Fibroblast of mammary gland (primary cell): ENCODE results near the gene PLPP7.

Source experiments
- DNase-seq: peaks from one replicate; pipeline ENCODE4 v3.0.0-alpha.2; 2010; ENCODE audit warnings: low read depth
- H3K4me3 ChIP-seq: 2 replicates; pipeline ENCODE4 v1.5.1; 2011; ENCODE audit warnings: low read depth, mild to moderate bottlenecking, low read length, moderate library complexity; ENCODE audit not compliant: control insufficient read depth
- TF ChIP-seq, protein P1 (sequence below): conservative IDR thresholded peaks from 2 replicates; pipeline ENCODE4 v1.5.1; 2011; ENCODE audit warnings: low read depth, low read length, inconsistent platforms; ENCODE audit not compliant: control insufficient read depth, insufficient read depth

Gene PLPP7

DNA sequence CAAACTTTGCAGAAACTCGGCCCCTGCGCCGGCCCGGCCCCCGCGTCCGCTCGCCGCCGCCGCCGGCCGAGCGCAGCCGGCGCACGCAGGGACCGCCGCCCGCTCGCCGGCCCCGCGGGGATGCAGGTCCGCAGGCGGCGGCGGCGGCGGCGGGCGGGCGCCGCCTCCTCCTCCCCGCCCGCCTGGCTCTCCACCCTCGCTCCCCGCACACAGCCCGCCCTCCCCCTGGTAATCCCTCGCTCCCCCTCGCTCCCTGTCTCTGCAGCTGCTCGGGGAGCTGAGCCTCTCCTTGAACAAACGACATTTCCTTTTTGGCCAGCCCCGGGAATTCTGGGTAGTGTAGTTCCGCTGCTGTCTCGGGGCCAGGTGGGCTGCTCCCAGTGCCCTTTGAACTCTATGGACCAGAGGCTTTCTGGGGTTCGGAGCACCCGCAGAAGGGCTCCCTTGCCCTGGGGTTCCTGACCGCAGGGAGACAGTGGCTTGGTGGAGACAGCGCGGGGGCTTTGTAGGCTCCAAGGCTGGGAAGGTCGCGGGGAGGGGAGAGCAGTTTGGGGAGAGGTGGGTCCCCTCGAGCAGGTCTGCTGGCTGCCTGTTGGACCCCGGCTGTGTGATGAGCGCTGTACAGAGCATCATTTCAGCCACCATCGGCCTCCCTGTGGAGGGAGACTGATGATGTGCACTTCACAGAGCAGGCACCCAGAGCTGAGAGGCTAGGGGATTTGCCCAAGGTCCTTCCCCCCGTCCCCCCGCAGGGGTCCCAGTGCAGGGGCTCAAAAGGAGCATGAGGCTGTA, 11.4 kb upstream of the PLPP7 start:
- peak; percentile 70 for DNase-seq
- peak overlapping the region; percentile 27 for H3K4me3 ChIP-seq
- TF ChIP-seq, protein P1, sequence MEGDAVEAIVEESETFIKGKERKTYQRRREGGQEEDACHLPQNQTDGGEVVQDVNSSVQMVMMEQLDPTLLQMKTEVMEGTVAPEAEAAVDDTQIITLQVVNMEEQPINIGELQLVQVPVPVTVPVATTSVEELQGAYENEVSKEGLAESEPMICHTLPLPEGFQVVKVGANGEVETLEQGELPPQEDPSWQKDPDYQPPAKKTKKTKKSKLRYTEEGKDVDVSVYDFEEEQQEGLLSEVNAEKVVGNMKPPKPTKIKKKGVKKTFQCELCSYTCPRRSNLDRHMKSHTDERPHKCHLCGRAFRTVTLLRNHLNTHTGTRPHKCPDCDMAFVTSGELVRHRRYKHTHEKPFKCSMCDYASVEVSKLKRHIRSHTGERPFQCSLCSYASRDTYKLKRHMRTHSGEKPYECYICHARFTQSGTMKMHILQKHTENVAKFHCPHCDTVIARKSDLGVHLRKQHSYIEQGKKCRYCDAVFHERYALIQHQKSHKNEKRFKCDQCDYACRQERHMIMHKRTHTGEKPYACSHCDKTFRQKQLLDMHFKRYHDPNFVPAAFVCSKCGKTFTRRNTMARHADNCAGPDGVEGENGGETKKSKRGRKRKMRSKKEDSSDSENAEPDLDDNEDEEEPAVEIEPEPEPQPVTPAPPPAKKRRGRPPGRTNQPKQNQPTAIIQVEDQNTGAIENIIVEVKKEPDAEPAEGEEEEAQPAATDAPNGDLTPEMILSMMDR, result no peak

DNA sequence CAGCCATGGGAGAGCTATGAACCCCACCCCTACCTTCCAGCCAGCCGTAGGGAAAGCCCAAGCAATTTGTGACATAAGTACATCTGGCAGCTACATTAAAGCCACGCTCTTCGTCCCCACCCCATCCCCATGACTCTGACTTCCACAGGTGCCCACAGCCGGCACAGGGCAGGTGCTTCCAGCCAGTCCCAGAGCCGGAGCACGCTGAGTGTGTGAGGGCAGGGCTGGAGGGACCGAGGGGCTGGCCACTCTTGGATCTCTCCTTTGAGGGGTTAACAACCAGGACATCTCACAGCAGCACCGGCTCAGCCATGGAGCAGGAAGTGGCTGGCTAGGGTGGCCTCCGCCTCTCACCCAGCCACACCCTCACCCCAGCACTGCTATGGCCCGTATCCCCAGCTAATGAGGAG, 10.8 kb upstream of the PLPP7 start:
- TF ChIP-seq, protein P1, result no peak
- H3K4me3 ChIP-seq, result no peak overlapping the region
- no peak for DNase-seq

DNA sequence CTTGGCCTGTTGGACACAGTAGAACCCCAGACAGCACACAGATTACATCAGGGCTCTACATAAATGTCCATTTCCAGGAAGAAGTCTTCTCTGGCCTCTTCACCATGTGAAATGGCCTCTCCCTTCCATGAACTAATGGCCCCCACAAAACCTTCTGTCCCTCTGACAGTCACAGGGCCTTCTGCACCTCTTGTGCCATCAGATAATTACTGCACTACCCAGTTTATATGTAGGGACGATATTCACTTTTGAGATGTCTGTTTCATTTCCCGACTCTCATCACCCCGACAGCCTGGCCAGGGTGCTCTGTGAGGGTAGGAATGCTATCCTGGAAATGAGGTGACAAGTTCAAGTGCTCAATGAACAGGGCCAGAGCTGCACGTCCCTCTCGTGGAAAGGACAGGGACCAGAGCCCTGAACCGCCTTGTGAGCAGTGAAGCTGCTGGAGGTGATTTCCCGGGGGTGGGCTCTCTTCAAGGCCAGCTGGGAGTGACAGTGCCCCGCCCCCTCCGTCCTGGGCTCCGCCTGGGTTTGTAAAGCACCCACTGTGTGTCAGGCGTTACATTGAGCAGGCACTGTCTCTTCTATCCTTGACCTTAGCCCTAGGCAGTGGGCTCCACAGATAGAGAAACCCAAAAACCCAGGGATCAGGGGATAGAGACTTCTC, 10.2 kb upstream of the PLPP7 start:
- TF ChIP-seq, protein P1, result no peak
- no peak overlapping the region for H3K4me3 ChIP-seq
- no peak for DNase-seq

DNA sequence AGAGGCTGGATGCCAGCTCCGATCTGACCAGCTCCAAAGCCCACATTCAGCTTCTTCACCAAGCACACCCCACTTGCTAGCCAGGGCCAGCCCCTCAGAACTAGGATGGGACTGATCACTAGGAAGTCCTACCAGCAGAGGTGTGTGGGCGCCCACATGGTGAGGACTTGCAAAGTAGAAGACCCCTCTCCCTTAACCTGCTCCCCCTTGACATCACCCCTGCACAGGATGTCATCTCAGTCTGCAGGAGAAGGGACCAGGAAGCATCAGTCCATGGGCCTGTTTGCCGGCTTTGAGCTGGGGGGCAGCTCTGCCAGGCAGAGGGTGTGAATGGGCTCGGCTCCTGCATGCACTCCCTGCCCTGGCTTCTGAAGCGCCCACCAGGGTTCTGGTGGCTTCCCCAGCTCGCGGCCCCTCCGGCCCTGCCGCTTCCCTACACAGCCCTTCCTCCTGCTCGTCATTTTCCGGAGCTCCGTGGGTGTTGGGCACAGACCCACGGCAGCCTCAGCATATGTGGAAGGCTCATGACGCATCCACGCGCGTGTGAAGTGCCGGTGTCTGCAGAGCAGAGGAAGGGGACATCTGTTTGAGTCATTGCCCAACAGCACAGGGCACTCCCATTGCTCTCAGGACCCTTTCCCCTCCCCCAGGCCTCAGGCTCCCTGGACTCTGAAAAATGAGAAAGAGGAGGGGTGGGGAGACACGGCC, 9.5 kb upstream of the PLPP7 start:
- DNase-seq, result no peak
- TF ChIP-seq, protein P1, result no peak
- H3K4me3 ChIP-seq, result no peak overlapping the region

DNA sequence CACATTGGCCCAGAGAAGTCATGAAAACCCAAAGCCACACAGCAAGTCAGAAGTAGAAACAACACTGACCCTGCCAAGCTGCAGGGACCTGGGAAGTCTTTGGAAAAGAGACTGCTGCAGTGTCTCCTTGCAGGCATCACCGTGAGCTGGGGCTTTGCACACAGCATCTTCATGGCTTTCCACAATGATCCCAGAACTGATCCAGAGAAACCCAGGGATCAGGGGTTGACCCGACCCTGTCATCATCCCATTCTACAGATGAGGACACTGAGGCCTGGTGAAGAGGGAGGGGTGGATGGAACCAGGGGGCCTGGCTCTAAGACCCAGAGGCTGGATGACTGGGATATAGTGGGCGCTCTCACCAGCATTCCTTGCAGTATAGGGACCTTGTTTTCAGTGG, 8.9 kb upstream of the PLPP7 start:
- TF ChIP-seq, protein P1, result no peak
- H3K4me3 ChIP-seq, result no peak overlapping the region
- DNase-seq, result no peak

DNA sequence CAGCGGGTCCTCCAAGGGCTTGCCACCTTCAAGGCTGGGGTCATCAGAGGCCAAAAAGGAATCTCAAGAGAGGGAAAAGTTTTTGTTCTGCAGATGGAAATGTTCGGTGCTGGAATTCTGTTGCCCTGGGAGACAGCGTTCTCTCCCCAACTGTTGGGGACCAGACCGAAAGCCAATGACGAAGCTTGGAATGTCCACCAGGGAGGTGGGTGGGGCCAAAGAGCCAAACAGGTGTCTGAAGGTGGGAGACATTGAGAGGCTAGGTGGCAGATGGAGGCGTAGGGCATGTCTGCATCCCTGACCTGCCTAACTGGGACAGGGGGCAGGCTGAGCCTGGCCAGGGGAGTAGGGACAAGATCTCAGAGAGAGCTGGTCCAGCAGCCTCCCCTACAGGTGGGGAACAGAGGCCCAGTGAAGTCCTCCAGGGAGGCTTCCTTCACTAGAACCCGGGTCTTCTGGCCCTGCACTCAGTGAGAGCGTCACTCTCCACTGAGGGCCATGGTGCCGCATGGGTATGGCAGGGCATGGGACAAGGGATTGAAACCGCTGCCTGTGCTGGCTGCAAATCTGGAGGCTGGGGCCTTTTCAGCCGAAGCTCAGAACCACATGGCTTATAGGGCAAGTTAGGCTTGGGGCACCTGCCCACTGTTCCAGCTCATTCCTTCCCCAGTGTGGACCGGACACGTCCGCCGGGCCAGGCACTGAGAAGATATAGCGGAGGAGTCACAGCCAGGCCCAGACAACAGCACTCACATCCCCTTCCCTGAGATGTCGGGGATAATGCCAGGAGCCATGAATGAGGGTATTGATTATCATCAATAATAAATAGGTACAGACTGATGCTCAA, 8.2 kb upstream of the PLPP7 start:
- DNase-seq, result no peak

More for the DNA sequence above, 8.2 kb upstream of the PLPP7 start:
- H3K4me3 ChIP-seq, result no peak overlapping the region
- TF ChIP-seq, protein P1, result no peak
